ENCODE results near the gene DPY19L2. TPM values are rescaled to one million over a fixed set of nuclear protein-coding genes. Genes with fewer than 3 reads are reported as not detected.
"Not testable (repeated sequence)": the region's sequence is repeated elsewhere in the genome, so short reads cannot be mapped to it uniquely, and the experiment has no call there.

Gene DPY19L2
- polyA plus RNA-seq (2011; rRNA removed) (5.1 and 7.8 TPM in 2 replicates), polyA minus RNA-seq (2011; rRNA and poly(A)+ RNA removed) (3.5 and 5.9 TPM in 2 replicates)

DNA sequence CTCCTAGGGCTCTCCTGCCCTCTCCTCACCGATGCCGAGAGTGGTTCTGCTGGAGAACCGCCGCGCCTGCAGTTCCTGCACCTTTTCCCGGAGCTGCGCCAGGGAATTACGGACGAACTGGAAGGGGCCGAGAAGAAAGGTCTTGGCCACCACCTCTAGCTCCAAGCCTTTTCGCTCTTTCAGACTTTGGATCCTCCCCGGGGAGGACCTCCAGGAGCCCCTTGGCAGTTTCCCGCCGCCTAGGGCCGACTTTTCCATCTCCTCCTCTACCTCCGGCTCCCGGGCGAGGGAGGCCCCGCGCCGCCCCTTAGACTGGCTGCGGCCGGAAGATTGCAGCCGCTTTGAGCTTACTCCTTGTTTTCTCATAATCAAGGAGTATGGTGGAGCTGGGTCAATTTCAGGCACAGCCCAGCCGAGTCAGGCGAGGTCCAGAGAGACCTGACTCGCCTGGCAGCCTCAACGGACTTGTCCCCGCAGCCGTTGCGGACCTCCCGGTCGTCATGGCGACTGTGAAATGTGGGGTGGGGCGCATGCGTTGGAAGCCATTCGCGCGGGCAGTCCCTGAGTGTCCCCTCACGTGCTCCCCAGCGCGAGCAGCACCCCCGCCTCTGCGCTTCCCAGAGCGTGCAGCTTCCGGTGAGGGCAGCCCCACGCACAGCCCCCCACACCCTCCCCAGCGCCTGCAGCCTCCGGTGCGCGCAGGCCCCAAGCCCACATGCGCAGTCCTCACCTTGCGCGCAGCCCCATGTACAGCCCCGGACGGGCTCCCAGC lies at the start of gene DPY19L2:
Gene DPY19L2, minus strand, starts transcription at position 466 of the 772 bp plus-strand sequence. Its CDS starts 100 bp downstream, at position 366.
- peak within 1 kb of the TSS; percentile 75 for H3K4me3 ChIP-seq (ENCODE audit: low read depth, low read length)
- peak within 1 kb of the TSS; percentile 61 for H3K27ac ChIP-seq (ENCODE audit: low read depth, low read length)
- ChIA-PET POLR2A (interaction anchor here (0.7 kb wide), 1 partner anchor 514 kb away, joined by 3 read pairs; no protein-coding TSS in a partner anchor), CTCF (interaction anchor here (1.0 to 1.7 kb wide), 4 partner anchors 132 to 250 kb away, joined by 3 to 13 read pairs (median 4); no protein-coding TSS in a partner anchor)
- peak; percentile 32 for DNase-seq (ENCODE audit: low read depth, low spot score)
- no peaks in the 10 kb centered on the region; the same call in 1 of the 2 replicates for H3K9me3 ChIP-seq (ENCODE audit: control insufficient read depth, insufficient read depth, low read length)
- no peaks in the 10 kb centered on the region for H3K27me3 ChIP-seq (ENCODE audit: control insufficient read depth, insufficient read depth, low read length)
- TF ChIP-seq CTCF (IDR thresholded peaks at IDR 0.05; ENCODE audit: low read depth, low read length), result no peak

- H3K27ac ChIP-seq (ENCODE audit: low read depth, low read length); CTCF ChIA-PET; H3K27me3 ChIP-seq (ENCODE audit: control insufficient read depth, insufficient read depth, low read length); POLR2A ChIA-PET; H3K4me3 ChIP-seq (ENCODE audit: low read depth, low read length); DNase-seq (ENCODE audit: low read depth, low spot score); H3K9me3 ChIP-seq (ENCODE audit: control insufficient read depth, insufficient read depth, low read length): not testable (repeated sequence)
Measured at GRCh38 chr12:63716891-63717290, 48.6 kb upstream of the DPY19L2 start.

DNA sequence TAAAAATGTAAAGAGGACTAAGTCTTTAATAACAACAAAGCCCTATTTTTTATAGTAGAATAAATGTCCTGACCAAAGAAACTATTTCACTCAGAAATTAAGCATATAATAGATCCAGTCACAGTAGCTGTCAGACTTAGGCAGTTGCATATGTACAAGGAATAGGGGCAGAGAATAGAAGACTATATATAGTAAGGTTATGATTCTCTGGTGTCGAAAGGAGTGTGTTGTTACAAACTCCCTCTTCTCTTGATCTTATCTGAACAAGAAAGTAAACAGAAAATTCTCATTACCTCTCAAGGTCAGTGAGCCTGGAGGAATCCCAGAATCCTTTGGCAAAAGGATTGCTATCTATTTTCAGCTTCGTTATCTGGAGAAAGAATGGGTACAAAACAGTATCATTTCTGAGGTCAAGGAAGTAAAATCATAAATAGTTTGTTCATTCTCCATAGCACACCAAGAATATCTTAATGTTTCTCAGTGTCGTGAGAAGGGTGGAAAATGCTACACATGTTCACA lies 46.9 kb upstream of the DPY19L2 start:
- H3K27ac ChIP-seq (ENCODE audit: low read depth, low read length); H3K9me3 ChIP-seq (ENCODE audit: control insufficient read depth, insufficient read depth, low read length); POLR2A ChIA-PET; DNase-seq (ENCODE audit: low read depth, low spot score); H3K4me3 ChIP-seq (ENCODE audit: low read depth, low read length); CTCF ChIA-PET; H3K27me3 ChIP-seq (ENCODE audit: control insufficient read depth, insufficient read depth, low read length): not testable (repeated sequence)

GRCh38 chr12:63714409-63714808 lies 46.1 kb upstream of the DPY19L2 start:
- POLR2A ChIA-PET; H3K9me3 ChIP-seq (ENCODE audit: control insufficient read depth, insufficient read depth, low read length); H3K4me3 ChIP-seq (ENCODE audit: low read depth, low read length); DNase-seq (ENCODE audit: low read depth, low spot score); H3K27me3 ChIP-seq (ENCODE audit: control insufficient read depth, insufficient read depth, low read length); H3K27ac ChIP-seq (ENCODE audit: low read depth, low read length); CTCF ChIA-PET: not testable (repeated sequence)

DNA sequence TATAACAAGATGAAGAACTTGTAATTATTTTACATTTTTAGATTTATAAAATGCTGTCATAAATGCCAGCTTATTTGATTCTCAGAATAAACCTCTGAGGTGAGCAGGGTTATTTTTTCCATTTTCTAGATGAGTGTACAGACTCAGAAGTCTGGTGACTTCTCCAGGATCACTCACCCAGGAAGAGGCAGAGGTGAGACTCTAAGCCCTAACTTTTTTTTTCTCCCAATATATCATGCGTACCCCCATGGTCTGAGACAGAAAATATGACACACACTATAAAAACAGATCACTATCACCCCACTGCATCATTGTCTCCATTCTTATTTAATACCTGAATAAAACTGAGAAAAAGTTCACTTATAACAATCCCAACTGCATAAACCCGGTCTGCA lies 45.4 kb upstream of the DPY19L2 start:
- H3K27me3 ChIP-seq (ENCODE audit: control insufficient read depth, insufficient read depth, low read length); H3K4me3 ChIP-seq (ENCODE audit: low read depth, low read length); CTCF ChIA-PET; H3K9me3 ChIP-seq (ENCODE audit: control insufficient read depth, insufficient read depth, low read length); POLR2A ChIA-PET; DNase-seq (ENCODE audit: low read depth, low spot score); H3K27ac ChIP-seq (ENCODE audit: low read depth, low read length): not testable (repeated sequence)

GRCh38 chr12:63712979-63713680 lies 44.8 kb upstream of the DPY19L2 start:
- H3K27me3 ChIP-seq (ENCODE audit: control insufficient read depth, insufficient read depth, low read length); POLR2A ChIA-PET; H3K27ac ChIP-seq (ENCODE audit: low read depth, low read length); CTCF ChIA-PET; H3K9me3 ChIP-seq (ENCODE audit: control insufficient read depth, insufficient read depth, low read length); DNase-seq (ENCODE audit: low read depth, low spot score); H3K4me3 ChIP-seq (ENCODE audit: low read depth, low read length): not testable (repeated sequence)

- H3K27me3 ChIP-seq (ENCODE audit: control insufficient read depth, insufficient read depth, low read length); H3K9me3 ChIP-seq (ENCODE audit: control insufficient read depth, insufficient read depth, low read length); H3K27ac ChIP-seq (ENCODE audit: low read depth, low read length); DNase-seq (ENCODE audit: low read depth, low spot score); POLR2A ChIA-PET; H3K4me3 ChIP-seq (ENCODE audit: low read depth, low read length); CTCF ChIA-PET: not testable (repeated sequence)
Measured at GRCh38 chr12:63712376-63712974, 44.2 kb upstream of the DPY19L2 start.

- POLR2A ChIA-PET; H3K27ac ChIP-seq (ENCODE audit: low read depth, low read length); DNase-seq (ENCODE audit: low read depth, low spot score); CTCF ChIA-PET; H3K4me3 ChIP-seq (ENCODE audit: low read depth, low read length); H3K27me3 ChIP-seq (ENCODE audit: control insufficient read depth, insufficient read depth, low read length); H3K9me3 ChIP-seq (ENCODE audit: control insufficient read depth, insufficient read depth, low read length): not testable (repeated sequence)
Measured at GRCh38 chr12:63711339-63711738, 43.0 kb upstream of the DPY19L2 start.
